H9 (cell line): ENCODE results near the gene SLC6A7. TPM values are rescaled to one million over a fixed set of nuclear protein-coding genes. Genes with fewer than 3 reads are reported as not detected.
A peak's percentile ranks its signal among the peaks of the same experiment; 100 is the strongest.

ENCODE experiments used
- DNase-seq: peaks from one replicate; pipeline ENCODE4 v3.0.0-alpha.2; 2017
- H2AFZ ChIP-seq: one replicate; pipeline ENCODE4 v1.6.1; 2013; ENCODE audit warnings: mild to moderate bottlenecking, low read length, control low read depth, moderate library complexity
- H2AK5ac ChIP-seq: 2 replicates; pipeline ENCODE4 v1.6.1; 2013; ENCODE audit warnings: low read length, control low read depth, mixed read lengths; ENCODE audit not compliant: insufficient read length
- H2BK120ac ChIP-seq: one replicate; pipeline ENCODE4 v1.6.1; 2013; ENCODE audit warnings: low read depth, mild to moderate bottlenecking, low read length, control low read depth, inconsistent platforms; ENCODE audit not compliant: poor library complexity, severe bottlenecking
- H2BK12ac ChIP-seq: 2 replicates; pipeline ENCODE4 v1.6.1; 2013; ENCODE audit warnings: low read length, control low read depth, mixed read lengths, low read depth; ENCODE audit not compliant: insufficient read length
- H2BK15ac ChIP-seq: 2 replicates; pipeline ENCODE4 v1.6.1; 2013; ENCODE audit warnings: low read depth, low read length, control low read depth
- H2BK20ac ChIP-seq: one replicate; pipeline ENCODE4 v1.6.1; 2013; ENCODE audit warnings: low read depth, mild to moderate bottlenecking, low read length, control low read depth, inconsistent platforms; ENCODE audit not compliant: poor library complexity, severe bottlenecking
- H2BK5ac ChIP-seq: 2 replicates; pipeline ENCODE4 v1.6.1; 2013; ENCODE audit warnings: low read length, control low read depth, mixed read lengths; ENCODE audit not compliant: insufficient read length
- H3K14ac ChIP-seq: 2 replicates; pipeline ENCODE4 v1.6.1; 2013; ENCODE audit warnings: low read length, control low read depth; ENCODE audit not compliant: insufficient read depth
- H3K18ac ChIP-seq: 2 replicates; pipeline ENCODE4 v1.6.1; 2013; ENCODE audit warnings: low read depth, mild to moderate bottlenecking, mixed read lengths, low read length, control low read depth; ENCODE audit not compliant: insufficient read length
- H3K23ac ChIP-seq: 2 replicates; pipeline ENCODE4 v1.6.1; 2013; ENCODE audit warnings: low read length, control low read depth, mixed read lengths, low read depth; ENCODE audit not compliant: insufficient read length
- H3K23me2 ChIP-seq: 2 replicates; pipeline ENCODE4 v1.6.1; 2013; ENCODE audit warnings: low read depth, mild to moderate bottlenecking, mixed read lengths, low read length, control low read depth; ENCODE audit not compliant: insufficient read length, poor library complexity, severe bottlenecking
- H3K27ac ChIP-seq: 2 replicates; pipeline ENCODE4 v1.5.1; 2013; ENCODE audit warnings: low read length, control low read depth, mixed read lengths, low read depth; ENCODE audit not compliant: insufficient read length
- H3K27me3 ChIP-seq: 2 replicates; pipeline ENCODE4 v1.6.1; 2013; ENCODE audit warnings: low read length, control low read depth, inconsistent platforms; ENCODE audit not compliant: insufficient read depth
- H3K4ac ChIP-seq: 2 replicates; pipeline ENCODE4 v1.6.1; 2013; ENCODE audit warnings: low read depth, mild to moderate bottlenecking, control low read depth, inconsistent platforms, low read length, moderate library complexity
- H3K4me1 ChIP-seq: 2 replicates; pipeline ENCODE4 v1.6.1; 2013; ENCODE audit warnings: low read length, control low read depth, inconsistent platforms; ENCODE audit not compliant: insufficient read depth
- H3K4me2 ChIP-seq: 2 replicates; pipeline ENCODE4 v1.6.1; 2013; ENCODE audit warnings: low read length, control low read depth, mixed read lengths; ENCODE audit not compliant: insufficient read length, insufficient read depth
- H3K56ac ChIP-seq: 2 replicates; pipeline ENCODE4 v1.6.1; 2013; ENCODE audit warnings: low read depth, mild to moderate bottlenecking, mixed read lengths, low read length, control low read depth; ENCODE audit not compliant: insufficient read length
- H3K79me1 ChIP-seq: 2 replicates; pipeline ENCODE4 v1.6.1; 2013; ENCODE audit warnings: low read depth, mild to moderate bottlenecking, moderate library complexity, low read length, control low read depth, inconsistent platforms; ENCODE audit not compliant: insufficient read depth, poor library complexity, severe bottlenecking
- H3K79me2 ChIP-seq: 2 replicates; pipeline ENCODE4 v1.6.1; 2013; ENCODE audit warnings: low read length, control low read depth, inconsistent platforms; ENCODE audit not compliant: insufficient read depth
- H3K9ac ChIP-seq: 2 replicates; pipeline ENCODE4 v1.6.1; 2013; ENCODE audit warnings: low read length, control low read depth, mixed read lengths; ENCODE audit not compliant: insufficient read length; ENCODE audit errors: extremely low read depth
- H3K9me3 ChIP-seq: one replicate; pipeline ENCODE4 v1.6.1; 2013; ENCODE audit warnings: low read depth, low read length, inconsistent platforms; ENCODE audit not compliant: control insufficient read depth
- H3T11ph ChIP-seq: one replicate; pipeline ENCODE4 v1.6.1; 2013; ENCODE audit warnings: mild to moderate bottlenecking, low read length, control low read depth, inconsistent platforms
- H4K20me1 ChIP-seq: one replicate; pipeline ENCODE4 v1.6.1; 2013; ENCODE audit not compliant: control insufficient read depth, insufficient read length, insufficient read depth
- H4K5ac ChIP-seq: 2 replicates; pipeline ENCODE4 v1.6.1; 2013; ENCODE audit warnings: low read depth, mild to moderate bottlenecking, mixed read lengths, low read length, control low read depth; ENCODE audit not compliant: insufficient read length
- H4K8ac ChIP-seq: replicated peaks from 2 replicates; pipeline ENCODE4 v1.6.1; 2013; ENCODE audit warnings: low read length, control low read depth, mixed read lengths, low read depth; ENCODE audit not compliant: insufficient read length
- H4K91ac ChIP-seq: 2 replicates; pipeline ENCODE4 v1.6.1; 2013; ENCODE audit warnings: low read depth, mild to moderate bottlenecking, moderate library complexity, mixed read lengths, low read length, control low read depth; ENCODE audit not compliant: insufficient read length
- H3K27ac Mint-ChIP-seq, 3 experiments: 2 replicates in 2 of 3; 3 replicates in 1 of 3; pipeline ENCODE4 v1.8.0; 2020 to 2021; ENCODE audit warnings: mixed read lengths in 3 of 3, mild to moderate bottlenecking in 1 of 3, moderate library complexity in 1 of 3
- H3K27me3 Mint-ChIP-seq: 2 replicates; pipeline ENCODE4 v1.8.0; 2021; ENCODE audit warnings: low read depth, mild to moderate bottlenecking, moderate library complexity, mixed read lengths
- H3K36me3 Mint-ChIP-seq, 3 experiments: 2 replicates in 2 of 3; 3 replicates in 1 of 3; pipeline ENCODE4 v1.8.0; 2020 to 2021; ENCODE audit warnings: low read depth in 3 of 3, mixed read lengths in 3 of 3; ENCODE audit not compliant: insufficient read depth in 1 of 3
- H3K4me1 Mint-ChIP-seq, 2 experiments: 2 replicates each; pipeline ENCODE4 v1.8.0; 2020; ENCODE audit warnings: mixed read lengths in 2 of 2
- H3K4me3 Mint-ChIP-seq, 2 experiments: 2 replicates in 1 of 2; 3 replicates in 1 of 2; pipeline ENCODE4 v1.8.0; 2020 to 2021; ENCODE audit warnings: mild to moderate bottlenecking in 2 of 2, mixed read lengths in 2 of 2, moderate library complexity in 1 of 2
- H3K9me3 Mint-ChIP-seq, 2 experiments: 2 replicates in 1 of 2; 3 replicates in 1 of 2; pipeline ENCODE4 v1.8.0; 2020; ENCODE audit warnings: mild to moderate bottlenecking in 2 of 2, mixed read lengths in 2 of 2, moderate library complexity in 1 of 2
- WGBS: extraction: QIAGEN DNeasy Blood & Tissue Kit; methylation state at CpG from one replicate; pipeline ENCODE4 v1.1.7; 2013; ENCODE audit warnings: missing lambda C conversion rate, low lambda C conversion rate, mixed read lengths; ENCODE audit not compliant: insufficient read length; ENCODE audit errors: extremely low coverage; 5-methylcytosine and 5-hydroxymethylcytosine counted together
- total RNA-seq: library from RNA; stranded (reverse); gene quantifications from 2 replicates; pipeline ENCODE4 v1.2.1, GENCODE V29; 2021
- TF ChIP-seq, protein P1 (sequence below): fragments of 200-600 bp; sonication (generic); conservative IDR thresholded peaks from 3 replicates; pipeline ENCODE4 v1.8.0; 2021; ENCODE audit warnings: antibody characterized with exemption, mild to moderate bottlenecking

Gene SLC6A7
- total RNA-seq, 1 experiment from 2014 or later, result not detected

DNA sequence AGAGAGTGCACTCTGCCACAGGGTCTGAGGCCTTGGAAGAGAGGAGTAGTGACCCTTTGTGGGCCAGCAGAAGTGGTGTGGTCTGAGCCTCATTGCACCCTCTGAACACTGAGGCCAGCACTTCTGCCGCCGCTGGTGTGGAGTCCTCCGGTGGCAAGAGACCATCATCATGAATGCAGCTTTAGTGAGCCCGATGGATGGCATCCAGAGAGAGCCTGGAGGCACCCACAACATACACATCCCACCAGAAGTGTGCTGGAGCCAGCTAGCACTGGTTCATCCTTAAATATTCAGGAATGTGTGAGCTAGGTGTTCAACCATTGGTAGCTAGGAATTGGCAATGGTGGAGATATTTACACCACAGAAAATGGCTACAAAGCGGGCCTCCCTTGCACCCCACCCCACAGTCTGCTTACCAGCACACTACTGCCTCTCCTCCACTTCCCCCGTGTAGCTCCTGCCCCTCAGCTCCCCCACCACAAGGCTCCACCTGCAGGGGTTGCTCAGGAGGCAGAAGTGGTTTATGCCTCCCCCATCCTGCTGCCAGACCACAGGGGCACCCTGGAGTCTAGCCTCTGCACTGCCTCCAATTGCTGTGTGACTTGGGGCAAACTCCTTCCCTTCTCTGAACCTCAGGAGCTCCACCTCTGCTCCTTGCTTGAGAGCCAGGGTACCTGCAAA lies 16.4 kb downstream of the SLC6A7 start:
- no peak overlapping the region; a peak in 2 of 7 replicates for H3K27ac Mint-ChIP-seq
- WGBS, result no CpG with 5 or more reads among the region's 6 CpGs
- H3K23ac ChIP-seq, result no peak overlapping the region
- no peak overlapping the region for H3K9ac ChIP-seq
- peaks cover 0 to 4% of the 10 kb centered on the region in 2 experiments; a peak in 2 of 5 replicates for H3K9me3 Mint-ChIP-seq
- H3K9me3 ChIP-seq, result no peaks in the 10 kb centered on the region
- no peak overlapping the region for H3K4ac ChIP-seq
- no peak overlapping the region for H4K5ac ChIP-seq
- no peak overlapping the region for H3K27ac ChIP-seq
- H3K4me1 Mint-ChIP-seq, result peaks cover 19 to 39% of the 10 kb centered on the region in 2 experiments
- TF ChIP-seq, protein P1, sequence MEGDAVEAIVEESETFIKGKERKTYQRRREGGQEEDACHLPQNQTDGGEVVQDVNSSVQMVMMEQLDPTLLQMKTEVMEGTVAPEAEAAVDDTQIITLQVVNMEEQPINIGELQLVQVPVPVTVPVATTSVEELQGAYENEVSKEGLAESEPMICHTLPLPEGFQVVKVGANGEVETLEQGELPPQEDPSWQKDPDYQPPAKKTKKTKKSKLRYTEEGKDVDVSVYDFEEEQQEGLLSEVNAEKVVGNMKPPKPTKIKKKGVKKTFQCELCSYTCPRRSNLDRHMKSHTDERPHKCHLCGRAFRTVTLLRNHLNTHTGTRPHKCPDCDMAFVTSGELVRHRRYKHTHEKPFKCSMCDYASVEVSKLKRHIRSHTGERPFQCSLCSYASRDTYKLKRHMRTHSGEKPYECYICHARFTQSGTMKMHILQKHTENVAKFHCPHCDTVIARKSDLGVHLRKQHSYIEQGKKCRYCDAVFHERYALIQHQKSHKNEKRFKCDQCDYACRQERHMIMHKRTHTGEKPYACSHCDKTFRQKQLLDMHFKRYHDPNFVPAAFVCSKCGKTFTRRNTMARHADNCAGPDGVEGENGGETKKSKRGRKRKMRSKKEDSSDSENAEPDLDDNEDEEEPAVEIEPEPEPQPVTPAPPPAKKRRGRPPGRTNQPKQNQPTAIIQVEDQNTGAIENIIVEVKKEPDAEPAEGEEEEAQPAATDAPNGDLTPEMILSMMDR, result no peak
- H2AFZ ChIP-seq, result no peak overlapping the region
- H4K8ac ChIP-seq, result no peak overlapping the region
- H4K20me1 ChIP-seq, result no peaks in the 10 kb centered on the region
- no peaks in the 10 kb centered on the region for H3K79me2 ChIP-seq
- no peak overlapping the region for H2BK5ac ChIP-seq
- H3K4me3 Mint-ChIP-seq, result no peak overlapping the region
- no peak overlapping the region for H2BK15ac ChIP-seq
- H2BK20ac ChIP-seq, result no peak overlapping the region
- no peaks in the 10 kb centered on the region for H3K23me2 ChIP-seq
- H2BK12ac ChIP-seq, result no peak overlapping the region
- no peaks in the 10 kb centered on the region; the same call in 1 of the 2 replicates for H3K4me1 ChIP-seq
- H3K36me3 Mint-ChIP-seq, result peaks cover 0 to 2% (median 0%) of the 10 kb centered on the region in 3 experiments; a peak in 1 of 7 replicates
- H4K91ac ChIP-seq, result no peak overlapping the region
- no peak overlapping the region for H3K56ac ChIP-seq
- H3K14ac ChIP-seq, result no peak overlapping the region
- H3K79me1 ChIP-seq, result no peaks in the 10 kb centered on the region
- H2AK5ac ChIP-seq, result no peak overlapping the region
- H2BK120ac ChIP-seq, result no peak overlapping the region
- no peak overlapping the region for H3T11ph ChIP-seq
- H3K4me2 ChIP-seq, result no peak overlapping the region
- no peak for DNase-seq
- H3K27me3 Mint-ChIP-seq, result peaks cover 15% of the 10 kb centered on the region
- no peaks in the 10 kb centered on the region for H3K27me3 ChIP-seq
- H3K18ac ChIP-seq, result peak overlapping the region; percentile 27
